Stimulated activated CD4-positive, alpha-beta T cell treated with anti-CD3 and anti-CD28 coated beads, TNF-alpha, amount 100 ng/mL, for 4 hours (primary cell): ENCODE results near the gene NEXN.
A peak's percentile ranks its signal among the peaks of the same experiment; 100 is the strongest.
"Not testable (repeated sequence)": the region's sequence is repeated elsewhere in the genome, so short reads cannot be mapped to it uniquely, and the experiment has no call there.

Experiments
- DNase-seq, 3 experiments: peaks; one replicate each; pipeline ENCODE4 v3.0.0-alpha.2; 2020; ENCODE audit warnings: low read depth in 3 of 3

The NEXN gene

DNA sequence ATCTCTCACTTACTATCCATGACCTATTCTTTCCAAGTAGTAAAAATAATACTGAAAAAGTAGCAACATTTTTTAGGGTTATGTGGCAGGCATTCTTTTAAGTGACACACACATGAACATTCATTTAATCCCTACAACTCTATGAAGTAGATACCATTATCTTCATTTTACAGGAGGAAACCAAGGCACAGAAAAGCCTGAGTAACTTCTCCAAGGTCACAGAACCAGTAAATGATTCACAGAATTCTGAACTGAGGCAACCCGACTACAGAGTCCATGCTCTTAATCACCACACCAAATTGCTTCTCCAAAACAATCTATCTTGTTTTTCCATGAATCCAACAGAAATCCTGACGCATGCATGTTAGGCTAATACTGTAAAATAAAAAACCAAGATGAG is 73.0 kb downstream of the NEXN start:
- DNase-seq = no peak

DNA sequence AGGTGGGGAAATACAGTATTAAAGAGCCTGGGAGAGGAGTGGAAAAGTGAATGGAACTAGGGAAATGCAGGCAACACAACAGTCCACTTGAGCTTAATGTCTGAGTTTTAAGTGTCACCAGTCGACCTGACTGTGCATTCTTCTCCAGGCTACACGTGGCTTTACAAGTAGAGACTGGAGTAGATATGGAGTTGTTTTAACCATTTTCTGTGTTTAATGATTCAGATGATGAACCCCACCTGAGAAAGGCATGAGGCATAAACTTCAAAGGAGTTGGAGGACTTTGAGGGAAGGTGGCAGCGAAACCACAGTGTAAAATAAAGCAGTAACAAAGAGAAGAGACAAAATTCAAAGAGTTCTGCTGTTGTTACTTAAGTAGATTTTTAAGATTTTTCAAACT is 77.9 kb downstream of the NEXN start:
- no peak for DNase-seq

DNA sequence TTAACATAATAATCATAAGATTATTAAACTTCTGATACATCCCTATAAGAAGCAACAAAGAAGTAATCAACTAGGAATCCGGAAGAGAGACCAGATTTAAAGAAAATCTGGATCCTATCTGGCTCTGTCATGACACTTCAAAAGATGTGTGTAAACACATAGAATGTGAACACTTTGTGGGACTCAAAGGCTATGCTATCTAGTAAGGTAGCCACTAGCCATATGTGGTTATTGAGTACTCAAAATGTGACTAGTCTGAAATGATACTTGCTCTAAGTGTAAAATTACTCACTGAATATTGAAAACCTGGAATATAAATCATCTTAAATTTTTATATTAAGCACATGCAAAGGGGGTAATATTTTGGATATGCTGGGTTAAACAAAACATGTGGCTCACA is 81.8 kb downstream of the NEXN start:
- no peak for DNase-seq

DNA sequence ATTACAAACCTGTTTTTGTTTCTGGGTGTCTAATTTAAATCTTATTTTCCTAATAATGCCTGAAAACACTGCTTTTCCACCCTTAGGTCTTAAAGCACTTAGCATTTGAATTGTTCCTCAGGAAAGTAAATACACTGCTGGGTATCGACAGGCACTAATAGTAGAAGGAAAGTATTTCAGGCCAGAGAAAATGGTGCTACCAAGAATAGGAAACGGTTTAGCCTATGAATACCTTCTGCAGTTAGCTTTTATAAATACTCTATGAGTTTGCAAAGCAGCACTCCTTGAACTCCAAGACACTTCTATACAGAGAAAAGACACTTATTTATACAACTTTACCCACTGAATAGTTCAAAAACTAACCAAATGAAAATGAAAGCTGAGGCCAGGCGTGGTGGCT is 83.7 kb downstream of the NEXN start:
- DNase-seq = no peak

DNA sequence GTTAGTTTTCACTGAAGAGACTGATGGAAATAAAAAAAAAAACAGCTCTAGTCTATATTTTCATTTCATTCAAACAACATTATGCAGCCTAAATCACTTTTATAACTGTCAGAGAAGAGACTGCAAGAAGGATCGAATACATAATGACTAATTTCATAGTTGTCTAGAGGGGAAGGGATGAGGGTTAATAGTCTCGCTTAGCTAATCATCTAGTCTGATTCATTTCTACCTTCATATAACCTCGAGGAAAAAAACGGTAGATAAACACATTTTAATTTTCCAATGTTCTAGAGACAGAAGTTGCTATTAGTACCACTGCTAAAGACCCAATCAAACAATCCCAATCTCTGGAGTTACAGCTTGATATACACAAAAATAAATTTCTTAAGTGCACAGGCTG is 87.0 kb downstream of the NEXN start:
- DNase-seq = no peak

DNA sequence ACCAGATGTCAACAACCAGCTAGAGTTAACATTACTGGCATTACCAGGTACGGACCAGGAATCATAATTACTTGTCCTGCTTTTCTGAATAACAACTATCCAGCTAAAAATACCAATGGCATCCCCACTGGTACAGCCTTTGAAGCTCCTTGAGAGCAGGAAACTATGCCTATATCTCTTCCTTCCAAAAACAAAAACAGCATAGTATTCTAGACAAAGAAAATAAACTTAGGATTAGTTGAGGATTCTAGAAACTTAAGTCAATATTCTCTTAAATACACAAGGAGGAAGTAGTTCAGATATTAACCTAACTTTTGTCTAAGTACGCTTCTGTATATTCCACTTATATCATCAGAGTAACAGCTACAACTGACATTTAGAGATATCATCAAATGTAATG is 87.5 kb downstream of the NEXN start:
- no peak for DNase-seq

DNA sequence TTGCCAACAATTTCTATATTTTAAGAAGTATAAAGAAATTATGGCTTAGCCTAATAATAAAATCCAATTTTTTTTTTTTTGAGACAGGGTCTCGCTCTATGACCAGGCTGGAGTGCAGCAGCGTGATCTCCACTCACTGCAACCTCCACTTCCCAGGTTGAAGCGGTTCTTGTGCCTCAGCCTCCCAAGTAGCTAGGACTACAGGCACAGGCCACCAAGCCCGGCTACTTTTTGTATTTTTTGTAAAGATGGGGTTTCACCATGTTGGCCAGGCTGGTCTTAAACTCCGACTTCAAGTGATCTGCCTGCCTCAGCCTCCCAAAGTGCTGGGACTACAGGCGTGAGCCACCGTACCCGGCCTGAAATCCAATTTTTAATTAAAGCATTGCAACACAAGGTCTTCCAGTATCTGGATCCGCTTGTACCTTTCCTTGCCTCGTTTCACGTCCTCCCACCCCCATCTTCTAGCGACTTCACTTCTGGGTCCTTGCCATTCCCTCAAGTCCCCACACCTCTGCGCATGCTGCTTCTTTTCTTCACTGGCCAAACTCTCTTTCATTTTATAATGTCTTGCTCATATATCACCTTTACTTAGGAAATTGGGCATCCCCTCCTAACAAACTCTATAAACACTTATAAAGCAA is 88.1 kb downstream of the NEXN start:
- no peak for DNase-seq

DNA sequence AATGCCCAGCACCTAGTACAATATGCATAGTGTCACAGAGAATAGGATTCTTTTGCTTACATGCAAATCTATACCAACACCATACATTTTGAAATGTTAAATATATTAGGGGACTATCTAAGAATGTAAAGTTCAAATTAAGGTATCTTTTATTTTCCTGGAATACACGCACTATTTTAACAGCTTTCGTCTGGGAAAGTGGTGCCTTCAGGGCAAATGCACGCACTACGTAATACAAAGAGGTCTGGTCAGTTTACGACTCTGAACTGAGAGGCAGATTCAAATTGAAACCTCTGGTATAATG is 89.5 kb downstream of the NEXN start:
- DNase-seq = no peak

DNA sequence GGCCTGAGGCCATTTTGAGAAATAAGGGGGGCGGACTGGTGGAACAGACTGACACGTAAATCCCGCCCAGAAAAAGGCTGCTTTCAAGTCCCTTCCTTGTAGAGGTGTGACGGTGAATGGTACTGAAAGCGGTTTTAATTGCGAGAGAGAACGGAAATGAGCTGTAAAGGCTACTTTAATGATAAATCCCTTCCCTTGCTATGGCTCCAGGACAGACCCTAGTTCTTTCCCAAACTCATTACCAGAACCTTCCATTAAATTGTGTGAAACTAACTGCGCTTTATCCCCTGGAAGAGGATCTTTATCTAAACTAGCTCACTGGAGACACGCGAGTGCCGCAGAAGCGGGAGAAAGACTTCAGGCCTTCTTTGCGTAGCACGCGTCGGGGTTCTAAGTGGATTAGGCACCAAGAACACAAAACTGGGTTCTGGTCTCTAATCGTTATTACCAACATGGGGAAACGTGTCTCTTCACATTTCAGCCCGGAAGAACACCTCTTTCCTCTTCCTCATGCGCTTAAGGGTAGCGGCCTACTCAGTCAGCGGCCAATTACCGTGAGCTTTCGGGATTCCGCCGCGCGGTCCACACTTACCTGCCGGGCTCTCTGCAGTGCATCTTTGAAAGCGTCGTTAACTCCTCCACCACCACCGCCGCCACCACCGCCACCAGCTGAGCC is 90.0 kb downstream of the NEXN start:
- peak in 2 of 3 experiments; percentile 49 to 66 for DNase-seq

DNA sequence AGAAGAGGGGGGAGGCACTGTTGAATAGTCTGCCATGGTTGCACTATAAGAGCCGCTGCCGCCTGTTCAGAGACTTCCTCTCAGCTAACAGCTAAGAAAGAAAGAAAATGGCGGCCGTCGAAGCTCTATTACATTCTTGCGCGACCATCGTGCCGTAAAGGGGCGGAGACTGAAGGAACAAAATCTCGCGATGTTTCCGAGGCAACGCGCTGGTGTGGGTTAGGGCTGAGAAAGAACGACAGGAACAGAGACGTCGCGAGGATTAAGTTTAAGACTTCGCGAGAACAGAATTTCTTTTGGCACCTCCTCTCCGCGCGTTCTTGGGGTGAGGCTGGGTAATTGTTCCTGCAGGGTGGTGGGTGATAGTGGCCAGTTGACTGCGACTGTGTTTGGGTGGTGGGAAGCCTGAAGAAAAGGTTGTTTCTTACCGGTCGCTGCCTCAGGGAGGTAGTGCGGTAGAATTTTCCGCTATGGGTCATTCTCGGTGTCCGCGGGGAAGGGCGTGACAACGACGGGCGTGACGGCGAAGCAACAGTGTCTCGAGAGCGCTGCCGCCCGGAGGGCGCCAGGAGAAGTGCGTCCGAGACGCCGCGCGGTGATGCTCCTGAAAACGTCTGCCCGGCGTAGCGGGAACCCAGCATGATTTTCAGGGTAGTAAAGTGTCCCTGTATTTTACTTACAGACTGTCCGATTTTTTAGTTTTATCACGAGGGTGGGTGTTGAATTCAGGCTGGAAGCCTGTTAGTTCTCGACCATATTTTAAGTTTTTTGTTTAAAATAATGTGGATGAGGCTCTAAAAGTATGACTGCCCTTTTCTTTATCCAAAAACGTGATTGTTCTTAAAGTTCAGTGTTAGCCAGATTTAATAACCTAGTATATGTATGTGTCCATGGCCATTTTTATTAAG is 90.8 kb downstream of the NEXN start, which contains the start of gene FUBP1:
Gene FUBP1, minus strand, starts transcription at position 104 of the 908 bp plus-strand sequence. Its CDS starts 68 bp downstream, at position 36.
- peak; percentile 78 to 94 (median 93) for DNase-seq

DNA sequence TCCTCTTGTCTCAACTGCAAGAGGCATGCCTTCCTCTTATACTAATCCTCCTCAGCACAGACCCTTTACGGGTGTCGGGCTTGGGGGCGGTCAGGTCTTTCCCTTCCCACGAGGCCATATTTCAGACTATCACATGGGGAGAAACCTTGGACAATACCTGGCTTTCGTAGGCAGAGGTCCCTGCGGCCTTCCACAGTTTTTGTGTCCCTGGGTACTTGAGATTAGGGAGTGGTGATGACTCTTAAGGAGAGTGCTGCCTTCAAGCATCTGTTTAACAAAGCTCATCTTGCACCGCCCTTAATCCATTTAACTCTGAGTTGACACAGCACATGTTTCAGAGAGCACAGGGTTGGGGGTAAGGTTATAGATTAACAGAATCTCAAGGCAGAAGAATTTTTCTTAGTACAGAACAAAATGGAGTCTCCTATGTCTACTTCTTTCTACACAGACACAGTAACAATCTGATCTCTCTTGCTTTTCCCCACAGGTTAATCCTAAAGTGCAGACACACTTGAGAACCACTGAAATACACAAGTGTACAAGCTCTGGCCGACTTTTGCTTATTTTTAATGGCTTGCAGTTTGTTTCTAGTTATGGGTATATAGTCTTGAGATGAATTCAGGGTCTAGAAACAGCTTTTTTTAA is 95.0 kb downstream of the NEXN start:
- not testable (repeated sequence) for DNase-seq

DNA sequence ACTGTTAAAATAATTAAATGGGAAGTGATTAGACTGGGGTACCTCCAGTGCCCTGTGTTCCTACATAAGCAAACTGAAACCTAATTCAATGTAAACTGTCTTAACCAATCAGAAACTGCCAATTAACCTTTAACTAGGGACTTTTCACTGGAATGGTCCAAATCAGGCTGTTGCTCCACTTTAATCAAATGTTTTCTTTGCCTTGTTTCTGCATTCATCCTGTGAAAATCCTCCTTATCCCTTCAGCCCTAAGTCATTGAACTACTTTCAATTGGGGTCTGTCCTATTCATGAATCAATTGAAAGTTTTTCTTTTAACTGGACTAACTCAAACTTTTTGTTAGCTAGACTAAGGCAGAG is 95.6 kb downstream of the NEXN start:
- no peak for DNase-seq

DNA sequence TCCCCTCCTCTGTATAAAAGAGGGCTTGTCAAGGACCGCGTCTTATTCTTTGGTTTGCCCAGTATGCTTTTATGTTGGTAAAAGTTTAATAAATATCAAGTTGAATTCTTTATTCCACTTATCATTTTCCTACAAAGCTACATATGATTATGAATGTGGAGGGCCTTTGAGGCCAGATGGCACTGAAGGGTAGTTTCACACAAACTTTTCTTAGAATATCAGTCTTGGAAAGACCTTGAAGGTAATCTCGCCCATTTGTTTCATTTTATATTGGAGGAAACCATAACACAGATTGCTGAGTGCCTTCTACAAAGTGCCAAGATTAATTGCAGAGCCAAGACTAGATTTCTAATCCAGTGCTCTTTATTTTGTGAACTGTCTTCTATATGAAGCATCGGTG is 96.2 kb downstream of the NEXN start:
- DNase-seq = no peak

DNA sequence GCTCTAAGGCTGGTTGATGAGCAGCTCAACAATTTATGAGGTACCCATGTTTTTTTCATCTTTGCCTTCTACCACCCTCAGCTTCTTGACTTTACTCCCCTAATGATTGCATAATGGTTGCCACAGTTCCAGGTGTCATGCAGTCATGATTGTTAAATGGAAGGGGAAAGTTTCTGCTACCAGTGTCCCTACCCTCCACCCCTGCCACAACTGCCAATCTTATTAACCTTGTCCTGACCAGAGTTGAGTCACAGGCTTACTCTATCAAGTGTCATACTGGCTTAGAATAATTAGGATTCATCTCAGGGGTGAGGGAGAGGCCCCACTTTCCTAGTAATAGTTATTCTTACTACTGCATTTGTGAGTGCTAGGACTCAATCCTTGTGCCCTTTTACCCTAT is 98.4 kb downstream of the NEXN start:
- no peak for DNase-seq

DNA sequence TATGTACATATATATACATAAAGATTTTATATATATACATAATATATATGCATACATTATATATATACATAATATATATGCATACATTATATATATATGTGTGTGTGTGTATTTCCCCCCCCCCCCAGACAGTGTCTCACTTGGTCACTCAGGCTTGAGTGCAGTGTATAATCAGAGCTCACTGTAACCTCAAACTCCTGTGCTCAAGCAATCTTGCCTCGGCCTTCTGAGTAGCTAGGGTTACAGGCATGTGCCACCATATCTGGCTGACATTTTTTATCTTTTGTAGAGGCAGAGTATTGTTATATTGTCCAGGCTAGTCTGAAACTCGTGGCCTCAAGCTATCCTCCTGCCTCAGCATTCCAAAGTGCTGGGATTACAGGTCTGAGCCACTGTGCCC is 99.5 kb downstream of the NEXN start:
- no peak for DNase-seq

DNA sequence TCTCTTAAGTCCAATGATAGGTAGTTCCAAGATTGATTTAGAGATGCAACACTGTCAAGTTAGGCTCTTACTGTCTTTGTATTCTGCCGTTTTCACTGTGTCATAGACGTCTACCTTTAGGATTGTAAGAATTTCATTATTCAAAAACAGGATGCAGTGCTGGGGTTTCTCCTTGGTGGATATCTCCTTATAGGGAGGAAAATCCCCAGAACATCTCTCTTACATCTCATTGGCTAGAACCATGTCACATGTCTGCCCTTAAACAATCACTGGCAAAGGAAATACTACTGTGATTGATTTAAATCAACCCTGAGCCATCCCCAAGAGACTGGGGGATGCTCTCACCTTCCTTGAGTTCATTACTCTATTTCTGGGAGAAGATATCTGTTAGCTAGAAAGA is 101.3 kb downstream of the NEXN start:
- DNase-seq = no peak

DNA sequence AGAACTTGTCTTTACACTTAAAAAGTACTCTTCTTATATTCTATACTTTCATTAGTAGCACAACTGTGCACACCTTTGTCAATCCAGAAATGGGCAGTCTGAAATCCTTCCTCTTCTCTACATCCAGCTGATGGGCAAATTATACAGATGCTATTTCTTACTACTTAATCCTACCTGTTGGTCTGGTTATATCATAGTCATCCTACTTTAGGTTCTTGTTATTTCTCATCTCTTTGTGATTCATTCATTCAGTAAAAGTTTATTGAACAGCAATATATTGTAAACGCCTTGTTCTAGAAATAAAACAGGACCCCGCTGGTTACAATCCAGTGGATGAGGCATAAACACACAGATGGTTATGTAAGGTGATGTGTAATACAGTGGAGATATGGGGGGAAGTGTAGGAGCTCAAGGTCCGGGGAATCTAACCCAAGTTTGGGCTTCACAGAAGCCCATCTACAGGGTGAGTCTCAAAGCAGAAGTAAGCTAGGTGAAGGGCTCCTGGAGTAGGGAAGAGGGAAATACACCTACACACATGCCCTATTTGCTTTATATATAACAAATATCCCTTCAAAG is 102.3 kb downstream of the NEXN start:
- no peak for DNase-seq

DNA sequence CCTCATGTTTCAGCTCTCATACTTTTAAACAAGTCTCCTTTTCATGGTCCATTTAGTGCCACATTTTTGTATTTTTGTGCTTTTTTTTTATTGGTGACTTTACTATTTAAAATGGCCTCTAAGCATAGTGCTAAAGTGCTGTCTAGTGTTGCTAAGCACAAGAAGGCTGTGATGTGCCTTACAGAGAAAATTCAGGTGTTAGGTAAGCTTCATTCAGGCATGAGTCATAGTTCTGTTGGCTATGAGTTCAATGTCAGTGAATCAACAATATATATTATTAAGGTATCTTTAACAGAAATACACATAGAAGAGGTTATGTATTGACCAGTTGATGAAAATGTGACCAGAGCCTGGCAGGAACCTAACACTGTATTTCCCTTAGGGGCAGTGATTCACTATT is 103.2 kb downstream of the NEXN start:
- DNase-seq = no peak
